Medulla oblongata (tissue), 1 donor: ENCODE results near the gene NHLRC2.
A peak's percentile ranks its signal among the peaks of the same experiment; 100 is the strongest.

Experiments used
- DNase-seq: peaks from one replicate; pipeline ENCODE4 v3.0.0-alpha.2; 2015; ENCODE audit errors: extremely low spot score

NHLRC2 gene

DNA sequence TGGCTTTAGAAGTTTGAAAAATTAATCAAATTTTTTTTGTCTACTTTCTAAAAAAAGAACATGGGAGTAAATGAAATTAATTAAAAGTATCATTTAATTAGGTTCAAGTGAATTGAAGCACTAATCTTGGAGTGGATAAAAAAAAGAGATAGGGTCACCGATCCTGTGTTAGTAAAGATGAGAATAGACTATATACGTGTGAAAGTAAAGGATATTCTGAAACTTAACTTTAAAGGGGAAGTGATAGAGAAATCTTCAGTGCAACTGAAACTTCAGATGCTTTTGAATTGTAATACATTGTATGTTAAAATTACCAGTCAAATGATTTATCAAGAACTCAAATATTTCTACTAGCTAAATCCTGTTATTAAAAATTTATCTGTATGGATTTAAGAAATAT is 4.8 kb downstream of the NHLRC2 start:
- no peak for DNase-seq

DNA sequence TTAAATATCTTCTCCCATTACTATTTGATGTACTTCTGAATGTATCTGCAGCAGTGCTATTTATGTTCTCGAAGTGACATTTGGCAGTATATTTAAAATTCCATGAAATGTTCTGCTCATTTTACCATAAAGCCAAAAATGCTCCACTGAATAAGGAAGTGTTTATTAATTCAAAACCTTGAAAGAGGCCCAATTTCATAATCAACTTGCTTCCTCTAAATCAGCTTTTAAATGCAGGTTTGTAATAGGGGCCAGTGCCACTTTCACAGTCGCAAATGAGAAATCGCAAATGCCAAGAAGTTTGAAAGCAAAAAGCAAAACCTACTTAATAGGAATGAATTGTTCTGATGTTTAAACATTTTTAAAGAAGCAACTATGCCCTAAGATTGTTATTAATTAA is 11.4 kb downstream of the NHLRC2 start:
- no peak for DNase-seq

DNA sequence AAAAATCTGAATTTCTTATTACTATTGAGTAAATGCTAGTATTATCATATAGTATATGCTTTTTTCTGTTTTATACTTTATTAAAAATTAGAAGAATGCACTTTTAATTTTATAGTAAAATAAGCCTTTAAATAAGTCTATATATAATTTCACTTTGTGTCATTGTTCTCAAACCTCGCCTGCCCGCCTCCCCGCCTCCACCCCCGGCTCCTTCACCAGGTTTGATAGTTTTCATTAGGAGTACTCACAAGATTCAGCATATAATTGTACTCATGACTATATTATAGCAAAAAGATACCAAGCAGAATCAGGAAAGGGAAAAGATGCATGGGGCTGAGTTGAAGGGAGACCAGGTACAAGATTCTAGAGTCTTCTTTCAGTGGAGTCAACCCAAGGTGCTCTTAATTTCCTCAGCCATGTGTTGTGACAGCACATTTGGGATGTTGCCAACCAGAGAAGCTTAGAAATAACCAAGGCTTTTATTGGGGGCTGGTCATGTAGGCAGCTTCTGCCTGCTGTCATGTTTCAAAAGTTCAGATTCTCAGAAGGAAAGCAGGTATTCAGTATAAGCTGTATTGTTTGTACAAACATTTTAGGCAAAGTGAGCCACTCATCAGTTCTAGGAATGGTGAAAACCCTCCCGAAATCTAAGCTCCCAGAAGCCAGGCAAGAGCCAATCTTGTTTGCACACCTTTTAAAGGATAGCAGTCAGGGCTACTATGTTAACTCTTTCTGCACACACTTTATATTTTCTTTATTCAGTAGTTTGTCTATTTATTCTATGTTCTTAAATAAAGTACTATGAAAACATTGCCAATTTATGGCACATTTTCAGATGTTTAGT is 12.3 kb downstream of the NHLRC2 start:
- DNase-seq, result no peak

DNA sequence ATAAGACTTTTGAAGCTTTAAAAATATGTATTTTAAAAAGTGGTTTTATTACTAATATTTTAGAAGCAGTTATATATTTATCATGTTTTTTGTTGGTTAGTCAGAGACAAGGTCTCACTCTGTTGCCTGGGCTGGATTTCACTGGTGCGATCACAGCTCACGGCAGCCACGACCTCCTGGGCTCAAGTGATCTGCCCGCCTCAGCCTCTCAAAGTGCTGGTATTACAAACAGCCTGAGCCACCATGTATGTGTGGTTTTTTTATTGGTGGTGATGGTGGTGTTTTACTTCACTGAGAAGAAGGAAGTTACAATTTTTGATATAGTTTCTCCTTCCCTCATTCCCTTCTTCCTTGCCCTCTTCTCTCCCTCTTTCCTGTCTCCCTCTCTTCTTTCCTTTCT is 13.4 kb downstream of the NHLRC2 start:
- DNase-seq, result no peak

DNA sequence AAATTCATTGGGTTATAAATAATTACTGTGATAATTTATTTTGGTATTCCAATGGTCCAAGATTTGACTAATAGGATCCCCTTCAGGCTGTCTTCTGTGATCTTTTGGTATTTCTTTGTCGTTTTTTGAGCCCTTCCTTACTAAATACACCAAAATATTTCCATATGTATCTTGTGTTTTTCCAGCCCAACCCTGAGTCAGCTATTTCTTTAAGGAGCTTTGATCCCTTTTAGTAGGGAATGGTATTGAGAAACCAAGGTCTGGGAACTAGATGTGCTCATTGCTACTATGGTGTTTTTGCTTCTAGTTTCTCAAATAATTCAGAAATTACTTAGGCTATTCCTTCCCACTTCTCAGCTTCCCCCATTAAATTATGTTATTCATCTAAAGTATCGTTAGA is 15.3 kb downstream of the NHLRC2 start:
- no peak for DNase-seq

DNA sequence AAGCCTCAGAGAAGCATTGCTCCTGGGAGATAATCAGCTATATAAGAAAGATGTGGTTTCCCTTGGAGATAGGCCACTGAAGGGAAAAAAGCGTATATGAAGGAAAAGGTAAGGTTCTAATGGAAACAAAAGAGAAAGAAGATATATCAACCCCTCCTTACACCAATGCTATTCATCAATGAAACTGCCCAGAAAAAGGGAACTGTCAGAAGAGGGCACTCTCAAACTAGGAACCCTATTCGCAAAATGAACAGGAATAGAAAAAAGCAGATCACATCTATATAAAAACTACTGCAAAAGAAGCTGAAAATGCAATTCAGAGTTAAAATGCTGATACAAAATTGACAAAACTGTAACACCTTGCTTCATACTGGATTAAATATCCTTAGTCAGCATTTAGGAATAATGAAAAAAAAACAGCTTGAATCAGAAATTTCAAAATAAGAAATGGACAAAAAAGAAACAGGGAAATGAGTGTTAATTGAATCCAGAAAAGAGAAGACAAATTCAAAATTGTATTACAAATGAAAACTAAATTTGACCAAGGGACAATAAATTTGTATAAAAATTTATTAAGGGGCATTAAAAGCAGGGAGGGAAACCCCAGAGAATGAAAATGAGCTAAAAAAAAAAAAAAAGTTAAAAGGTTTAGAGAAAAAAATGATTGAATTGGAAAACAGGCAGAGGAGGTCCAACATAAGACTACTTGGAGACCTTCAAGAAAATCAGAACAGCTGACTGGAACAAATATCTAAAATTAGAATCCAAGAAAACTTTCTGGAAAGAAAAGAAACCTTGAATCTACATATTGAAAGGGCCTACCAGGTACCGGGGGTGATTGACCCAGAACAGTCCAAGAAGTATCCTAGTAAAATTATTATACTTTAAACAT is 17.9 kb downstream of the NHLRC2 start:
- DNase-seq, result no peak

DNA sequence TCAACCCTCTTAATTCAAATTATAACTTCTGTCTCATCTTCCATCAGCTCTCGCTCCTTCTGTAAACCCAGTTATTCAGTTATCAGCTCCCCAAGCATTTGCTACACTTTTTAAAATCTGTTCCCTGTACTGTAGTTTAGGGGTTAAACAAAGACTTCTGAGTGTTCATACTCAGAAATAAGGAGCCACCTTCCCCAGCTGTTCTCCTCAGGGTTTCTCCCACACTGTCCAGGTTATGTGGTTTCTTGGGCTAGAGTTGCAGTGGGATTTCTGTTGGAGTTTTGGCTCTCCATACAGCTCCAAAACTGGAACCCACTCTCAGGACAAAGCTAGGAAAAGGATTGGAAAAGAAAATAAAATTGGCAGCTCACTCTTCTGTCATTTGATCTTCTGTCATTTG is 20.8 kb downstream of the NHLRC2 start:
- DNase-seq, result no peak

DNA sequence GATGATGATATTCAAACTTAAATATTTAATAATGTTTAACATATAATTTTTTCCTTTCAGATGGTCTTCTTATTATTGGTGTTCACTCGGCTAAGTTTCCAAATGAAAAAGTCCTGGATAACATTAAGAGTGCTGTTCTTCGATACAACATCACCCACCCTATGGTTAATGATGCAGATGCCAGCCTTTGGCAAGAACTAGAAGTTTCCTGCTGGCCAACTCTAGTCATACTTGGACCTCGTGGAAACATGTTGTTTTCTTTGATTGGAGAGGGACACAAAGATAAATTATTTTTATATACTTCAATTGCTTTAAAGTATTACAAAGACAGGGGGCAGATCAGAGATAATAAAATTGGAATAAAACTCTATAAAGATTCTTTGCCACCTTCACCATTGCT is 22.0 kb downstream of the NHLRC2 start:
- DNase-seq, result no peak

DNA sequence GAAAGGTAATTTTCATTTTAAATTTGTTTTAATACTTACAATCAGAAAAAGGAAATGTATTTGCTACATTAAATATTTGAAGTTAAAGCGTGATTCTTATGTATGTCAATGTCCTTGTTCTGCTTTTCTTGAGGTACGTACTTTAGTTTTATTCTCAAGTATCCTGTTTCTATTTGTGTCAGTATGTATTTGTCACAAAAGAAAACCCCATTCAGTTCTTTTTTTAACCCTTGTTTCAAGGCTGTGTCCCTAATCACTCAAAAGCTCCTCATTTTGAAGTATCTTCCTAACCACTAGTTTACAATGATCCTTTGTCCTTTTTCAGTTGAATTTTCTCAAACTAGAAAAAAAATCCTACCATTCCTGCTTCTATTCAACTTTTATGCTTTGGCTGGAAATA is 25.2 kb downstream of the NHLRC2 start:
- DNase-seq, result no peak

DNA sequence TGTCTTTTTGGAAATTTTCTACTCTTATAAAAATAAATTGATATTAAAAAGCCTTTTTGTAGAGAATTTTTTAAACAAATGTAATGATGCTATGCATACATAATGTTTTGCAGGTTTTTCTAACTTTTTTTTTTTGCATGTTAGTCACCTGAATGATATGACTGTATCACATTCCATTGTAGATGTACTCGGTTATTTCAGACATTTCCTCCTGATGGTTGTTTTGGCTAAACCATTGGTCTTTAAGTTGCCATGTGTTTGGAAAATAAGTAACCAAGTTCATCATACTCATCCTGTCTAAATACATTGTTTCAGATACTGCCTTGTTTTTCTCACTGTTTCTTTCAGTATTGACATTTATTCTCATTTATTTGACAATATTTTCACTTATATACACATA is 25.8 kb downstream of the NHLRC2 start:
- DNase-seq, result no peak

DNA sequence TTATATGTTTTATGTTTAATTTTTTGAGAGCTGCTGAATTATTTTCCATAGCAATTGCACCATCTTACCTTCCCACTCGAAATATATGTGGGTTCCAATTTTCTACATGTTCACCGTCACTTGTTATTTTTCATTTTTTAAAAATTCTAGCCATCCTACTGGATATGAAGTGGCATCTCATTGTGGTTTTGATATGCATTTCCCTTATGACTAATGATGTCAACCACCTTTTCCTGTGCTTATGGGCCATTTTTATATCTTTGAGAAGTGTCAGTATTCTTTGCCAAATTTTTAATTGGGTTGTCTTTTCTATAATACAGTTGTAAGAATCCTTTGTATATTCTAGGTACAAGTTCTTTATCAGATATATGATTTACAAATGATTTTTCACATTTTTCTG is 27.8 kb downstream of the NHLRC2 start:
- DNase-seq, result no peak

DNA sequence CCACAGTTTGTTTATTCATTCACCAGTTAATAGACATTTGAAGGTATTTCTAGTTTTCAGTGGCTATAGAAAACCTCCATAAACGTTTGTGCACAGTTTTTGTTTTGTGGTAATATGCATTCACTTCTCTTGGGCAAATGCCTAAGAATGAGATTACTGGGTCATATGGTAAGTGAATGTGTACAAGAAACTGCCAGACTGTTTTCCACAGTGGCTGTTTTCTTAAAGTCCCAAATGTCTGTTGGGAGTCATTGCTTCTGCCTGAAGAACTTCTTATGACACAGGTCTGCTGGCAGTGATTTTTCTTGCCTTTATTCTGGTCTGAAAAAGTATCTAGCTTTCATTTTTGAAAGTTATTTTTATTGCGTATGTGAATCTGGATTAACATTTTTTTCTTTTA is 35.5 kb downstream of the NHLRC2 start:
- no peak for DNase-seq

DNA sequence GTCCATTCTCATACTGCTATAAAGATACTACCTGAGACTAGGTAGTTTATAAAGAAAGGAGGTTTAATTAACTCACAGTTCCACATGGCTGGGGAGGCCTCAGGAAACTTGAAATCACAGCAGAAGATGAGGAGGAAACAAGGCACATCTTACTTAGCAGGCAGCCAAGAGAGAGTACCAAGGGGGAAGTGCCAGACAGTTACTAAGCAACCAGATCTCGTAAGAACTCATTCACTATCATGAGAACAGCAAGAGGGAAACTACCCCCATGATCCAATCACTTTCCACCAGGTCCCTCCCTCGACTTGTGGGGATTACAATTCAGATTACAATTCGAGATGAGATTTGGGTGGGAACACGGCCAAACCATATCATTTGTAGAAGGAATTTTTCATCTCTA is 36.3 kb downstream of the NHLRC2 start:
- DNase-seq, result no peak

DNA sequence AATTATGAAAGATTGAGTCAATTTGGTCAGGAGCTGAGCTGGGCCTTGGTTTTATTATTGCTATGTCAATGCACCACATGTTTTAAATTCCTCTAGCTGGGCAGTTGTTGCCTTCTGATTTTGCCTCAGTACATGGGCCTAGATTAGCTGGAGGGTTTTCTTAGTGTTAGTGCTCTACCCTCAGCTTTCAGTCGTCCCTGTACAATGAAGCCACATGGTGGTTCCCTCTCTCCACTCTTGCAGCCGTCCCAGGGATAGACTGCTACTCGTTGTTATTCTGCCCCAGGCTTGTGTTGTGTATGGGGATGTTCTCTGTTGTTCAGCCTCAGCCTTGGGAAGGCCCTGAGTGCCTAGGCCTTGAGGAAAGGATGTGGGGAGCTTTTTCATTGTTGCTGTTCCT is 37.0 kb downstream of the NHLRC2 start:
- peak; percentile 61 for DNase-seq

DNA sequence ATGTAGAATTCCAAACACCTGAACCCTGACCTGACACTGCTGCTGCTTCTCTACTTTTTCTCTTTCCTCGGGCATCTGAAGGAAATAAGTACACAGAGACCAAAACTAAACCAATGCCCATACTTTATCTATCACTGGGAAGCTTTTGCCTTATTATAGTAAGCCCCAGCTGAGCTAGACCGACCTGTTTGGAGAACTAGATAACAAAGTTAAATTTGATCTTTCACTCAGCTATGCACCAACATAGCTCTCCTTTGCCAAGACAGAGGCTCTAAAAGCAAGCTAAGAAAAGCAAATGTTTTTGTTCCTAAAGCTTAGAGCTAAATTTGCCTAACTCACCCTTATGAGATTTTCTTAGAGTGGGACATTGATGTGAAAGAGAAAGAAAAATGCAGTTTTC is 39.1 kb downstream of the NHLRC2 start:
- DNase-seq, result peak; percentile 12

DNA sequence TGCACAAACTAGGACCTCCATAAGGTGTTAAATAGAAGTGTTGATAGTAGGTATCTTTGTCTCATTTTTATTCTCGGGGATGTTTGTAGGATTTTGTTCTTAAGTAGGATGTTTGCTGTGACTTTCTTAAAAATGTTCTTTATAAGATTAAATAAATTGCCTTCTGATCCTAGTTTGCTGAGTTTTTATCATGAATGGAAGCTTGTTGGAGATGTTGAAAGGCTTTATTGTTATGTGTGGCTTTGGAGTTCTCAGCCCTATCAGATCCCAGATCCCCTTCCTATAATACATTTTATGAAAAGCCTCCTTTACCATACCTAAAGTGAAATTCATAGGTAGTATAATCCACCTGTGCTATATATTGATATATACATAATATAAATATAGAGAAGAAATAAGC is 40.1 kb downstream of the NHLRC2 start:
- peak; percentile 54 for DNase-seq

DNA sequence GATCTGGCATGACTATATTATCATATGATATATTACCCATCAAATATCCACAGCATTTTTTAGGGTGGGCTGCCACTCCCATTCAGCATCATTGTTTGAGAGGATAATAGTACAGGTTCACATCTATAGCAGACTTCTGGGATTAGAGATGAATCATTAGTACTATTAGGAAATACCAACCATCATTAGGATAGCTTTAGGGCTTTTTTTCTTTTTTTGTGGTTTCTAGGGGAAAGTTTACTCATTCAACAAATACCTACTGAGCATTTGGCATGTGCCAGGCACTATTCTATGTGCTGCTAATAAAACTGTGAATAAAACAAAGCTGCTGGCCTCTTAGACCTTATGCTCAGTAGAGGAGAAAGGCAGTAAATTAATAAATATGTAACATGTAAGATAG is 40.6 kb downstream of the NHLRC2 start:
- no peak for DNase-seq

DNA sequence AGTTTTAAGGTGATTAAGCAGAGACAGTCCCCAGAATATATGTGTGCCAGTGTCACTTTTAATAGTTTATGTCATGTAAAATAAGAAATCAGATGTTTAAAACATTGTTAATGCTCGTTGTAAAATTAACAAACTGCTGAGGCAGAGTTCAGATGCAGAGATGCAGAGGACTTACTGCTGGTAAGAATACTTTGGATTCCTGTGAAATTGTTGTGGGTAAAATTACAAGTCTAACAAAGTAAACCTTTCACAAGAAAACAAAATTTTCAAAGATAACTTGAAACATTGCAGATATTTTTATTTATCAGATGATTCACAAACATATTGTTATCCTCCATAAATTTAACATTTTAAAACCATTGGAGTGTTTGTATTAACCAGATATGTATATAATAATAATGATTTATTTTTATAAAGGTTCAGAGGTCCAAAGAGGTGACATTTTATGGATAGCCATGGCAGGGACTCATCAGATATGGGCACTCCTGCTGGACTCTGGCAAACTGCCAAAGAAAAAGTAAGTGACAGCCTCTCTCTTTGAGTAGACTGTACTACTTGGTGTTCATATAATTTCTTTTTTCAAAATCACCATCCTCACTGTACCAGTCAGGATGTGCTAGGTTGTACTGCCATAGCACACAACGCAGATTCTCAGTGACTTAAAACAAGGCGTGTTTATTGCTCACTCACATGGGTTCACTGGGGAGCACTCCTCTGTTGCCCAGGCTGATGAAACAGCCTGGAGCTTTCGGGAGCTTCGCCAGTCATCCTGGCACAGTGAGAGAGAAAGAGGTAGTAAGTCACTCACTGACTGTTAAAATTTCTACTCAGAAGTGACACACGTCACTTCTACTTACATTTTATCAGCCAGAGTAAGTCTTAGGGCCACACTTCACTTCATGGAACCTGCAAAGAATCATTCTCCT is 43.5 kb downstream of the NHLRC2 start:
- DNase-seq, result peak; percentile 65

DNA sequence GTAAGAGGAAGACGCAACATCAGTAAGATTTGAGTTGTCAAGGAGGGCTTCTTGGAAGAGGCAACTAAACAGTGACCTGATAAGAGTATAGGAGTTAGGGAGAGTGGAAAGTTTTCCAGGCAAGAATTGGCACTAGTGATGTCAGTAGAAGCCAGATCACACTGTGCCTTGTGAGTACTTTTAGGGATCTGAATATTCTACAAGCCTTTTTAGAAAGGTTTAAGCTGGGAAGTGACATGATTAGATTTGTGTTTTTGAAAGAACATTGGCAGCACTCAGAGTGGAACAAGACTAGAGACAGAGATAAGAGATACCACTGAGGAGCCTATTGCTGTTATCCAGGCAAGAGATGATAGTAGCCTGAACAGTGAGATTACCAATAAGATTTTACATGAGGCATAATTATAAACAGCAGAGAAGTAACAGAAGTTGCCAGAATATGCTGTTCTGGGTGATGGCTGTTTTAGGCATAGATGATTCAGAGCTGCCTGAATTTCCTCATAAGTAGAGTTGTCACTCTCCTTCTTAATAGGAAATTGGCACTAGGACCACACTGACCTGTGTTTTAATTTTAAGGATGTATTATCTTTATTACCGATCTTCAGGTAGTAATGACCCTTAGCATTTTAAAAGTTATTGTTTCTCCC is 45.6 kb downstream of the NHLRC2 start:
- no peak for DNase-seq

DNA sequence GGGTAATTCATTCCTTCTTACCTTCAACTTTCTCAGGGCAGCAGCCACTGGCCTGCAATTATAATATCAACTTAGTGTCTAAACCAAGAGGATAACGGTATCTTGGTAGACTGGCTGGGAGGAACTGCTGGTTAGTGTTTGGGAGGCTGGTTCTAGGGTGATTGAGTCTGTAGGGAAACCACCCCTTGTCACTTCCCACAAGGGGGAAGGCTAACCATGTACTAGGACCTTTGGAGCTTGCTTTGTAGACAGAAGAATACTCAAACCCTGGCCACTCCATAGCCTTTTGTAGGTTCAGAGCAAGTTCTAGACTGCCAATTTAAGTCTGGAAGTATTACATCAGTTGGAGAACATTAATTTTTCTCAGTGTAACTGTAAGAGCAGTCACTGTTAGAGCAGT is 51.3 kb downstream of the NHLRC2 start:
- no peak for DNase-seq

DNA sequence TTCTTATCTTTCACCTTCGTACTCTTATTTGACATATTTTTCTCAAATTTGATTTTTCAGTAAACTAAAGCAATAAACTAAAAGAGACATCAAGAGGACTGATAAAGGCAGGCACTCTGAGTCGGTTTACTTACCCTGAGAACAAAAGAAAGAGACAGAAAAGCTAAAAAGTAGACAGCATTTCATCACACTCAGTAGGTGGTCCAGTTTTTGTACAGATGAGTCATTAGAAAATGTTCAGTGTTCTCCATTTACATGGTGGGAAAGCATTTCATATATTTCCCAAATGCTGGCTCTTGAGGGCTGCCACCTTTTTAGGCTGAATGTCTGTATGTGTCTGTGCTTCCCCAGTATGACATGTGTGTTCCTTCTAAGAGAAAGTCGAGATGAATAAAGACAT is 52.7 kb downstream of the NHLRC2 start:
- no peak for DNase-seq
